GM18520 (cell line): ENCODE measurements around the gene PRSS1.
"Not testable (repeated sequence)": the region's sequence is repeated elsewhere in the genome, so short reads cannot be mapped to it uniquely, and the experiment has no call there.

ENCODE experiments used
- ATAC-seq: cut with Tn5 transposase; IDR thresholded peaks from one replicate; pipeline ENCODE4 v1.9.1; 2021; ENCODE audit not compliant: unreplicated experiment

Gene PRSS1

GRCh38 chr7:142749218-142749993 is at the start of gene PRSS1:
Gene PRSS1 (plus strand): TSS chr7:142749472. CDS start chr7:142749485, 13 bp downstream.
- ATAC-seq, result no peak

- ATAC-seq, result not testable (repeated sequence)
Observed at GRCh38 chr7:142700935-142701334, 48.3 kb upstream of the PRSS1 start.

- no peak for ATAC-seq
Observed at GRCh38 chr7:142703655-142704305, 45.5 kb upstream of the PRSS1 start.

GRCh38 chr7:142708726-142709125 is 40.5 kb upstream of the PRSS1 start:
- not testable (repeated sequence) for ATAC-seq

- no peak for ATAC-seq
Observed at GRCh38 chr7:142709921-142710320, 39.4 kb upstream of the PRSS1 start.

GRCh38 chr7:142711196-142711595 is 38.1 kb upstream of the PRSS1 start:
- no peak for ATAC-seq

- ATAC-seq, result no peak
Observed at GRCh38 chr7:142711746-142712616, 37.3 kb upstream of the PRSS1 start.

GRCh38 chr7:142712617-142712957 is 36.7 kb upstream of the PRSS1 start:
- ATAC-seq, result no peak

GRCh38 chr7:142714375-142714774 is 34.9 kb upstream of the PRSS1 start:
- no peak for ATAC-seq

- ATAC-seq, result no peak
Observed at GRCh38 chr7:142716596-142716995, 32.7 kb upstream of the PRSS1 start.

GRCh38 chr7:142717453-142717852 is 31.8 kb upstream of the PRSS1 start:
- no peak for ATAC-seq

- ATAC-seq, result no peak
Observed at GRCh38 chr7:142718313-142718712, 31.0 kb upstream of the PRSS1 start.

GRCh38 chr7:142720172-142720773 is 29.0 kb upstream of the PRSS1 start:
- no peak for ATAC-seq

GRCh38 chr7:142720986-142721385 is 28.3 kb upstream of the PRSS1 start:
- ATAC-seq, result no peak

- ATAC-seq, result no peak
Observed at GRCh38 chr7:142722248-142722794, 27.0 kb upstream of the PRSS1 start.

GRCh38 chr7:142733271-142733670 is 16.0 kb upstream of the PRSS1 start:
- ATAC-seq, result no peak

- peak; percentile 55 for ATAC-seq
Observed at GRCh38 chr7:142739923-142740492, 9.3 kb upstream of the PRSS1 start.

GRCh38 chr7:142740786-142741185 is 8.5 kb upstream of the PRSS1 start:
- ATAC-seq, result no peak

- ATAC-seq, result not testable (repeated sequence)
Observed at GRCh38 chr7:142741932-142742331, 7.3 kb upstream of the PRSS1 start.

GRCh38 chr7:142745091-142745635 is 4.1 kb upstream of the PRSS1 start:
- no peak for ATAC-seq
